Measurements from ENCODE around the gene KTN1.

The KTN1 gene

DNA sequence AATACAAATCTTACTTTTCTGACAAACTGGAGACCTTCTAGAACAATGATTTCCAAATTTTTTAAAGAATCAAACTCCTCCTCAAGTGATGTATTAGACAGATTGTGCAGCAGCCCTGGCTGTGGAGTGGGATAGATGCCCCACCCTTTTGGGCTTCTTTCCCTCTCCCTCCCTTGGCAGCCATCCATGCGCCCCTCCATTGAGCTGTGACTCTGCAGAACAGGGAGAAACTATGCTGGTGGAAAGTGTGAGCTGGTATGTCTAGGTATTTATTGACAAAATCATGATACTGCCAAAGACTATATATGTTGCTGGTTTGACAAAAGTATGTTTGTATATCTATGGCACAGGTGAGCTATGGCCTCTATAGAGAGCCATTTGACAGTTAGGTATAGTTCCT lies 138.5 kb downstream of the KTN1 start:
- no peak for DNase-seq

DNA sequence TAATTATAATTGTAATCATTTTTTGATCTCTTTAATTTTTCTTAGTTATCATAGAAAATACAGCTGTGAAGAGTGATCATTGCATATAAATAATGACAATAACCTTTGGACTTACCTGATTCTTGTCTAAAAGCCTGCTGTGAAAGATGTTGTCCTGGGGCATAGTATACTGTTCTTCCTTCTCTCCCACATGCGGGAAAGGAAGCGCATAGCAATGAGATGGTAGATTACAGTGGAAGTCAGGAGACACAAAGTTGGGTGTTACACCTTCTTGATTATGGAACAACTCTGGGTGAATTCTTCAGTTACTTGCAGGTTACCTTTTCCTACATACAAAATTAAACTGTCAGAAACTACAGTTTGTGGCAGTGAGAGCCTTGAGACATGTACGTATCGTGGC lies 140.8 kb downstream of the KTN1 start:
- no peak for DNase-seq

GRCh38 chr14:55721353-55721752 lies 141.3 kb downstream of the KTN1 start:
- no peak for DNase-seq

GRCh38 chr14:55722054-55722453 lies 142.0 kb downstream of the KTN1 start:
- DNase-seq: no peak

GRCh38 chr14:55724736-55725135 lies 144.7 kb downstream of the KTN1 start:
- no peak for DNase-seq

GRCh38 chr14:55730592-55731310 lies 150.7 kb downstream of the KTN1 start:
- no peak for DNase-seq

- no peak for DNase-seq
Measured at GRCh38 chr14:55731311-55731872, 151.4 kb downstream of the KTN1 start.

GRCh38 chr14:55731881-55732498 lies 152.0 kb downstream of the KTN1 start:
- no peak for DNase-seq

- DNase-seq: no peak
Measured at GRCh38 chr14:55733599-55733998, 153.6 kb downstream of the KTN1 start.
